HepG2 (cell line): ENCODE data around the gene MEIOC. TPM values are rescaled to one million over a fixed set of nuclear protein-coding genes. Genes with fewer than 3 reads are reported as not detected.
A peak's percentile ranks its signal among the peaks of the same experiment; 100 is the strongest.

ENCODE experiments used
- AFF4 ChIP-seq: sonication (generic); formaldehyde crosslinking; IDR thresholded peaks from 2 replicates; pipeline ENCODE4 v1.4.0; 2020; ENCODE audit warnings: missing genetic modification reagents
- CTCF ChIP-seq: sonication (generic); formaldehyde crosslinking; IDR thresholded peaks from 2 replicates; pipeline ENCODE4 v1.5.0; 2020; ENCODE audit warnings: mild to moderate bottlenecking, missing genetic modification reagents, moderate library complexity
- FOXA3 ChIP-seq: IDR thresholded peaks from 2 replicates; pipeline ENCODE4 v1.6.1; 2016; ENCODE audit warnings: missing genetic modification reagents, missing compliant biosample characterization
- FOXM1 ChIP-seq: sonication (generic); formaldehyde crosslinking; IDR thresholded peaks from 2 replicates; pipeline ENCODE4 v1.5.0; 2020; ENCODE audit warnings: missing genetic modification reagents
- HDAC1 ChIP-seq: sonication (generic); formaldehyde crosslinking; IDR thresholded peaks from 2 replicates; pipeline ENCODE4 v1.5.1; 2020; ENCODE audit warnings: mild to moderate bottlenecking, missing genetic modification reagents
- KDM1A ChIP-seq: IDR thresholded peaks from 2 replicates; pipeline ENCODE4 v1.6.1; 2016; ENCODE audit warnings: missing compliant biosample characterization
- MEF2D ChIP-seq: sonication (generic); formaldehyde crosslinking; IDR thresholded peaks from 2 replicates; pipeline ENCODE4 v1.5.1; 2020; ENCODE audit warnings: mild to moderate bottlenecking, missing genetic modification reagents
- RFX1 ChIP-seq: fragments of 450-650 bp; IDR thresholded peaks from 2 replicates; pipeline ENCODE4 v1.6.1; 2017
- TARDBP ChIP-seq: sonication (generic); formaldehyde crosslinking; IDR thresholded peaks from 2 replicates; pipeline ENCODE4 v1.8.0; 2022; ENCODE audit warnings: mild to moderate bottlenecking, missing genetic modification reagents
- ZNF274 ChIP-seq: sonication (generic); formaldehyde crosslinking; IDR thresholded peaks from 2 replicates; pipeline ENCODE4 v1.5.1; 2020; ENCODE audit warnings: mild to moderate bottlenecking, missing genetic modification reagents
- ZNF292 ChIP-seq: sonication (generic); formaldehyde crosslinking; IDR thresholded peaks from 2 replicates; pipeline ENCODE4 v1.8.1; 2022; ENCODE audit warnings: mild to moderate bottlenecking, low read depth, missing genetic modification reagents, borderline replicate concordance
- ZNF496 ChIP-seq: sonication (generic); formaldehyde crosslinking; IDR thresholded peaks from 2 replicates; pipeline ENCODE4 v1.8.1; 2023; ENCODE audit warnings: mild to moderate bottlenecking, moderate library complexity, missing genetic modification reagents; ENCODE audit not compliant: insufficient replicate concordance
- ZNF543 ChIP-seq: sonication (generic); formaldehyde crosslinking; IDR thresholded peaks from 2 replicates; pipeline ENCODE4 v1.4.0; 2020; ENCODE audit warnings: mild to moderate bottlenecking, missing genetic modification reagents
- polyA plus RNA-seq, 8 experiments: library from polyadenylated mRNA; depleted of rRNA in 3 of 8; stranded (reverse) in 7 of 8; unstranded in 1 of 8; fragments of >200 nt; fragmentation: Illumina TruSeq in 4 of 8; extraction: Trizol in 4 of 8; gene quantifications; 2 replicates each; pipeline versions ENCODE4 v1.2.1 to v1.2.3, GENCODE V29; 2011 to 2016; ENCODE audit warnings: low read depth in 4 of 8, missing spikeins in 1 of 8, mixed read lengths in 1 of 8; ENCODE audit not compliant: insufficient read depth in 1 of 8
- total RNA-seq, 5 experiments: library from RNA; depleted of rRNA; stranded (reverse); fragments of >200 nt; fragmentation: Illumina TruSeq; extraction: Trizol; gene quantifications; 2 replicates each; pipeline ENCODE4 v1.2.3, GENCODE V29; 2016; ENCODE audit warnings: low read depth in 1 of 5
- TF ChIP-seq, protein P1 (sequence below): IDR thresholded peaks from 2 replicates; pipeline ENCODE4 v1.6.1; 2016; ENCODE audit warnings: missing compliant biosample characterization, missing genetic modification reagents, borderline replicate concordance
- TF ChIP-seq, protein P2 (sequence below): sonication (generic); formaldehyde crosslinking; IDR thresholded peaks from 2 replicates; pipeline ENCODE4 v1.5.0; 2020; ENCODE audit warnings: mild to moderate bottlenecking, missing genetic modification reagents
- TF ChIP-seq, protein P3 (sequence below): IDR thresholded peaks from 2 replicates; pipeline ENCODE4 v1.6.1; 2016; ENCODE audit warnings: mild to moderate bottlenecking, missing biosample characterization, missing genetic modification reagents

MEIOC gene
- total and polyA plus RNA-seq, 2 of the 13 experiments (the other 11 are each of a cell fraction or from before 2014, with no cell fraction given) = 0.04 to 0.15 TPM

DNA sequence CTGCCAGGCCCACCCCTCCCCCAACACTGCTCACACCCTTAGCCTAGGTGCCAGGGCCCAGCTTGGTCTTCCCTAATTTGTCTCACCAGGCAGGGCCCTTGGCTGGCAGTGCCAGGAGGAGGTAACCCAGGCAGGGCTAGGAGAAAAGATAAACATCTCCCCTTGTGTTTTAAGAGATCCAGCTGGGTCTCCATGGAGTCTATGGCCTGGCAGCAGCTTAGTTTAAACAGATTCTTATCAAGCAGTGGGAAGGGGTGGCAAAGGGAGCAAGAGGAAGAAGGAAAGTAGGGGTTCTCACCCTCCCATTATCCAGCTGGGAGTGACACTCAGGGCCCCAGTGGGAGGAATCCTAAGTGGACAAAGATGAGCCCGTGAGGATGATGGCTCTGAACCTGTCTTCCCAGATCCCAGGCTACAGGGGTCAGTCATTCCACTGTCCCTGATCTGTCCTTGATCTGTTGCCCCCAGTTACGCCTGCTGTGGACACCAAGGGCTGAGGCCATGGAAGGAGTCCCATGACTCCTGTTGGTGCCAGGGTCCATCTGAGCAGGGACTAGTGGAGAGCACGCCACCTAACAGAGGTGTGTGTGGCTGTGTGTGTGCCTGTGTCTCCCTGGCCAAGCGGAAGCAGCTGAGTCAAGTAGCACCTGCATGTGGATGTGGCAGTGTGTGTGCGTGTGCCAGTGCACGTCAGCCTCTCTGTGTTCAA is 47.4 kb upstream of the MEIOC start (continued):
- TF ChIP-seq CTCF (CRISPR knock-in tag) (peak; percentile 60), FOXA3 (CRISPR knock-in tag) (peak; percentile 29; the same call in 1 of the 2 replicates), HDAC1 (CRISPR knock-in tag) (peak; percentile 63; the same call in 1 of the 2 replicates), FOXM1 (no peak), ZNF496 (CRISPR knock-in tag) (no peak), MEF2D (CRISPR knock-in tag) (peak; percentile 71; the same call in 1 of the 2 replicates), TARDBP (CRISPR knock-in tag) (peak; percentile 64), ZNF543 (CRISPR knock-in tag) (no peak), KDM1A (CRISPR knock-in tag) (0 out of 2 replicates have a peak, but pooled peaks have one; percentile 9), RFX1 (peak; percentile 52; the same call in 1 of the 2 replicates), ZNF274 (CRISPR knock-in tag) (0 out of 2 replicates have a peak, but pooled peaks have one; percentile 18), AFF4 (no peak), ZNF292 (CRISPR knock-in tag) (peak; percentile 93)
- TF ChIP-seq, protein P1, sequence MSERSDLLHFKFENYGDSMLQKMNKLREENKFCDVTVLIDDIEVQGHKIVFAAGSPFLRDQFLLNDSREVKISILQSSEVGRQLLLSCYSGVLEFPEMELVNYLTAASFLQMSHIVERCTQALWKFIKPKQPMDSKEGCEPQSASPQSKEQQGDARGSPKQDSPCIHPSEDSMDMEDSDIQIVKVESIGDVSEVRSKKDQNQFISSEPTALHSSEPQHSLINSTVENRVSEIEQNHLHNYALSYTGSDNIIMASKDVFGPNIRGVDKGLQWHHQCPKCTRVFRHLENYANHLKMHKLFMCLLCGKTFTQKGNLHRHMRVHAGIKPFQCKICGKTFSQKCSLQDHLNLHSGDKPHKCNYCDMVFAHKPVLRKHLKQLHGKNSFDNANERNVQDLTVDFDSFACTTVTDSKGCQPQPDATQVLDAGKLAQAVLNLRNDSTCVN (CRISPR knock-in tag) = no peak
- TF ChIP-seq, protein P2, sequence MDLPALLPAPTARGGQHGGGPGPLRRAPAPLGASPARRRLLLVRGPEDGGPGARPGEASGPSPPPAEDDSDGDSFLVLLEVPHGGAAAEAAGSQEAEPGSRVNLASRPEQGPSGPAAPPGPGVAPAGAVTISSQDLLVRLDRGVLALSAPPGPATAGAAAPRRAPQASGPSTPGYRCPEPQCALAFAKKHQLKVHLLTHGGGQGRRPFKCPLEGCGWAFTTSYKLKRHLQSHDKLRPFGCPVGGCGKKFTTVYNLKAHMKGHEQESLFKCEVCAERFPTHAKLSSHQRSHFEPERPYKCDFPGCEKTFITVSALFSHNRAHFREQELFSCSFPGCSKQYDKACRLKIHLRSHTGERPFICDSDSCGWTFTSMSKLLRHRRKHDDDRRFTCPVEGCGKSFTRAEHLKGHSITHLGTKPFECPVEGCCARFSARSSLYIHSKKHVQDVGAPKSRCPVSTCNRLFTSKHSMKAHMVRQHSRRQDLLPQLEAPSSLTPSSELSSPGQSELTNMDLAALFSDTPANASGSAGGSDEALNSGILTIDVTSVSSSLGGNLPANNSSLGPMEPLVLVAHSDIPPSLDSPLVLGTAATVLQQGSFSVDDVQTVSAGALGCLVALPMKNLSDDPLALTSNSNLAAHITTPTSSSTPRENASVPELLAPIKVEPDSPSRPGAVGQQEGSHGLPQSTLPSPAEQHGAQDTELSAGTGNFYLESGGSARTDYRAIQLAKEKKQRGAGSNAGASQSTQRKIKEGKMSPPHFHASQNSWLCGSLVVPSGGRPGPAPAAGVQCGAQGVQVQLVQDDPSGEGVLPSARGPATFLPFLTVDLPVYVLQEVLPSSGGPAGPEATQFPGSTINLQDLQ (CRISPR knock-in tag) = no peak
- TF ChIP-seq, protein P3, sequence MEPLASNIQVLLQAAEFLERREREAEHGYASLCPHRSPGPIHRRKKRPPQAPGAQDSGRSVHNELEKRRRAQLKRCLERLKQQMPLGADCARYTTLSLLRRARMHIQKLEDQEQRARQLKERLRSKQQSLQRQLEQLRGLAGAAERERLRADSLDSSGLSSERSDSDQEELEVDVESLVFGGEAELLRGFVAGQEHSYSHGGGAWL (CRISPR knock-in tag) = no peak
